Astrocyte of the cerebellum (primary cell): ENCODE results near the gene MRPL45.

Experiments used
- DNase-seq: peaks from one replicate; pipeline ENCODE4 v3.0.0-alpha.2; 2011; ENCODE audit warnings: low read depth
- H3K4me3 ChIP-seq: 2 replicates; pipeline ENCODE4 v1.5.1; 2011; ENCODE audit warnings: mild to moderate bottlenecking, low read depth, low read length, moderate library complexity
- CTCF ChIP-seq: IDR thresholded peaks from 2 replicates; pipeline ENCODE4 v1.5.1; 2012; ENCODE audit warnings: low read length, low read depth, moderate library complexity, mild to moderate bottlenecking; ENCODE audit errors: missing control alignments
- in situ Hi-C: cut with HindIII; loops from 2 replicates; pipeline ENCODE4 v1.10.0; 2017; ENCODE audit warnings: low sequenced_read_pairs

Gene MRPL45

GRCh38 chr17:38325221-38325851, 28.4 kb downstream of the MRPL45 start:
- H3K4me3 ChIP-seq, result no peak overlapping the region
- no peak for TF ChIP-seq CTCF
- no peak for DNase-seq
- in situ Hi-C loops, result no loop called here

GRCh38 chr17:38326996-38327792, 30.2 kb downstream of the MRPL45 start:
- no peak overlapping the region for H3K4me3 ChIP-seq
- in situ Hi-C loops, result no loop called here
- no peak for DNase-seq
- TF ChIP-seq CTCF, result no peak

- DNase-seq, result no peak
- no peak for TF ChIP-seq CTCF
- in situ Hi-C loops, result no loop called here
- H3K4me3 ChIP-seq, result no peak overlapping the region
Observed at GRCh38 chr17:38327936-38328335, 31.0 kb downstream of the MRPL45 start.

- no peak overlapping the region for H3K4me3 ChIP-seq
- DNase-seq, result no peak
- in situ Hi-C loops, result no loop called here
- no peak for TF ChIP-seq CTCF
Observed at GRCh38 chr17:38328620-38329019, 31.7 kb downstream of the MRPL45 start.

- H3K4me3 ChIP-seq, result no peak overlapping the region
- in situ Hi-C loops, result no loop called here
- no peak for DNase-seq
- no peak for TF ChIP-seq CTCF
Observed at GRCh38 chr17:38329284-38329683, 32.3 kb downstream of the MRPL45 start.

- no peak overlapping the region for H3K4me3 ChIP-seq
- no peak for TF ChIP-seq CTCF
- in situ Hi-C loops, result no loop called here
- DNase-seq, result no peak
Observed at GRCh38 chr17:38329808-38330730, 33.1 kb downstream of the MRPL45 start.
